GM23248 (cell line): ENCODE measurements around the gene PPP2R5C.

ENCODE experiments used
- EZH2 ChIP-seq: fragments of 200-600 bp; sonication (generic); IDR thresholded peaks from 2 replicates; pipeline ENCODE4 v1.6.1; 2018; ENCODE audit warnings: antibody characterized with exemption, mild to moderate bottlenecking; ENCODE audit not compliant: insufficient read depth, poor library complexity, severe bottlenecking
- EZH2phosphoT487 ChIP-seq: fragments of 200-600 bp; sonication (generic); IDR thresholded peaks from 2 replicates; pipeline ENCODE4 v1.6.1; 2018; ENCODE audit warnings: antibody characterized with exemption, moderate library complexity, mild to moderate bottlenecking, low read depth; ENCODE audit not compliant: insufficient read depth

- no peak for TF ChIP-seq EZH2
- no peak for TF ChIP-seq EZH2phosphoT487
Measured at GRCh38 chr14:101780887-101781239, 19.4 kb downstream of the PPP2R5C start.
